GM12878 (cell line): ENCODE measurements around the gene STK35. TPM values are rescaled to one million over a fixed set of nuclear protein-coding genes. Genes with fewer than 3 reads are reported as not detected.

Source experiments
- ATAC-seq: fragments of 200-7000 bp; cut with Tn5 transposase; 3 replicates; pipeline ENCODE4 v1.9.1; 2020; ENCODE audit warnings: mild to moderate bottlenecking, moderate library complexity
- BruUV-seq: library from RNA; stranded (reverse); fragments of 400-500 nt; replicated peaks from 2 replicates; lab custom pipeline; 2021; lab: Mats Ljungman, UMichigan
- CTCF ChIA-PET: fragments of 300-600 bp; sonication (Branson Sonifier 250); formaldehyde crosslinking; extraction: SDS; loops from one replicate; lab custom pipeline; 2021; ENCODE audit warnings: inconsistent platforms; lab: Yijun Ruan, JAX
- POLR2A ChIA-PET: fragments of 350-600 bp; formaldehyde crosslinking; extraction: SDS; loops from one replicate; lab custom pipeline; 2021; ENCODE audit warnings: inconsistent platforms; lab: Charles Lee
- RAD21 ChIA-PET: fragments of 300-600 bp; sonication (Branson Sonifier 250); formaldehyde crosslinking; loops from one replicate; lab custom pipeline; 2023; ENCODE audit warnings: antibody characterized with exemption; ENCODE audit not compliant: unreplicated experiment; lab: Charles Lee
- SMC1A ChIA-PET: fragments of 300-600 bp; sonication (Branson Sonifier 250); formaldehyde crosslinking; loops from one replicate; lab custom pipeline; 2023; ENCODE audit not compliant: unreplicated experiment, uncharacterized antibody; lab: Charles Lee
- DNase-seq: peaks from one replicate; pipeline ENCODE4 v3.0.0-alpha.2; 2011; ENCODE audit warnings: low read depth, low spot score
- FAIRE-seq: peaks from 3 replicates; lab custom pipeline; 2011; peaks lifted over from hg19 to GRCh38; lab: Jason Lieb, UNC
- H2AFZ ChIP-seq: 2 replicates; pipeline ENCODE4 v1.6.0; 2011; ENCODE audit warnings: low read depth, low read length, control low read depth; ENCODE audit not compliant: control insufficient read depth
- H3K27ac ChIP-seq: 2 replicates; pipeline ENCODE4 v1.5.1; 2011; ENCODE audit warnings: control low read depth; ENCODE audit not compliant: control insufficient read depth, insufficient read depth
- H3K27me3 ChIP-seq, 2 experiments: replicated peaks in 1 of 2; 2 replicates each; pipeline versions ENCODE4 v1.6.0 to v1.6.1; 2011; ENCODE audit warnings: low read length in 1 of 2; ENCODE audit not compliant: control insufficient read depth in 2 of 2, insufficient read depth in 2 of 2
- H3K36me3 ChIP-seq, 2 experiments: 2 replicates each; pipeline ENCODE4 v1.5.1; 2011; ENCODE audit warnings: low read length in 1 of 2; ENCODE audit not compliant: control insufficient read depth in 2 of 2, insufficient read depth in 2 of 2
- H3K4me1 ChIP-seq: 2 replicates; pipeline ENCODE4 v1.6.1; 2011; ENCODE audit warnings: mild to moderate bottlenecking, low read length, moderate library complexity, mixed read lengths; ENCODE audit not compliant: control insufficient read depth, insufficient read depth
- H3K4me2 ChIP-seq: 2 replicates; pipeline ENCODE4 v1.6.0; 2011; ENCODE audit warnings: control low read depth; ENCODE audit not compliant: control insufficient read depth, insufficient read depth
- H3K4me3 ChIP-seq: fragments of 200-600 bp; sonication (generic); 2 replicates; pipeline ENCODE4 v1.5.1; 2016
- H3K79me2 ChIP-seq: 2 replicates; pipeline ENCODE4 v1.6.0; 2011; ENCODE audit warnings: low read length; ENCODE audit not compliant: control insufficient read depth, insufficient read depth
- H3K9ac ChIP-seq: 2 replicates; pipeline ENCODE4 v1.8.0; 2011; ENCODE audit warnings: low read length, control low read depth, mixed read lengths; ENCODE audit not compliant: control insufficient read depth, insufficient read depth
- H3K9me3 ChIP-seq: replicated peaks from 3 replicates; pipeline ENCODE4 v1.5.1; 2011; ENCODE audit warnings: mild to moderate bottlenecking, low read length; ENCODE audit not compliant: control insufficient read depth, insufficient read depth
- H4K20me1 ChIP-seq: 2 replicates; pipeline ENCODE4 v1.6.0; 2011; ENCODE audit not compliant: control insufficient read depth, insufficient read depth
- BCL3 ChIP-seq: IDR thresholded peaks from 2 replicates; pipeline ENCODE4 v1.6.1; 2011; ENCODE audit warnings: borderline replicate concordance, low read depth, mild to moderate bottlenecking, moderate library complexity, low read length; ENCODE audit not compliant: insufficient read depth, poor library complexity, severe bottlenecking
- CBX3 ChIP-seq: fragments of 200-600 bp; sonication (generic); IDR thresholded peaks from 2 replicates; pipeline ENCODE4 v1.6.1; 2016; ENCODE audit warnings: low read depth, borderline replicate concordance
- IRF5 ChIP-seq: fragments of 450-650 bp; IDR thresholded peaks from 2 replicates; pipeline ENCODE4 v1.6.1; 2017; ENCODE audit warnings: borderline replicate concordance
- KAT2A ChIP-seq: conservative IDR thresholded peaks from 2 replicates; pipeline ENCODE4 v1.6.1; 2011; ENCODE audit warnings: low read depth, low read length; ENCODE audit not compliant: control insufficient read depth
- MTA3 ChIP-seq: IDR thresholded peaks from 2 replicates; pipeline ENCODE4 v1.6.1; 2012; ENCODE audit warnings: low read length, inconsistent platforms, borderline replicate concordance
- NR2C2 ChIP-seq: IDR thresholded peaks from 2 replicates; pipeline ENCODE4 v1.6.1; 2011; ENCODE audit warnings: borderline replicate concordance, low read depth; ENCODE audit not compliant: control insufficient read depth, insufficient read length
- POLR2AphosphoS2 ChIP-seq: IDR thresholded peaks from 2 replicates; pipeline ENCODE4 v1.6.1; 2011; ENCODE audit warnings: low read depth, mild to moderate bottlenecking, low read length, improper control_type of control experiment, moderate library complexity
- YY1 ChIP-seq: IDR thresholded peaks from 2 replicates; pipeline ENCODE4 v1.6.1; 2011; ENCODE audit warnings: low read depth, mild to moderate bottlenecking, low read length
- WGBS: methylation state at CpG from one replicate; pipeline ENCODE4 v1.1.6; 2016; ENCODE audit warnings: low lambda C conversion rate; ENCODE audit not compliant: insufficient replicate concordance, insufficient coverage; ENCODE audit errors: missing lambda C conversion rate; 5-methylcytosine and 5-hydroxymethylcytosine counted together
- in situ Hi-C: fragments of 300-500 bp; cut with MboI; formaldehyde crosslinking; loops from 9 replicates; pipeline ENCODE4 v1.14.3; 2018; ENCODE audit warnings: mixed read lengths
- intact Hi-C: fragments of 100-400 bp; cut with micrococcal nuclease; formaldehyde crosslinking; loops from one replicate; pipeline ENCODE4 v1.14.2; 2022; ENCODE audit not compliant: unreplicated experiment
- polyA plus RNA-seq, 11 experiments: library from polyadenylated mRNA; depleted of rRNA in 4 of 11; unstranded in 6 of 11; stranded (reverse) in 5 of 11; fragments of >200 nt; fragmentation: Nextera tagmentation in 4 of 11; fragmentation: Illumina TruSeq in 1 of 11; extraction: Ambion mirVana in 4 of 11; extraction: Trizol in 1 of 11; gene quantifications; 1 replicate in 1 of 11; 2 replicates in 10 of 11; pipeline versions ENCODE4 v1.2.1 to v1.2.3, GENCODE V29; 2011 to 2016; ENCODE audit warnings: inconsistent platforms in 2 of 11, missing spikeins in 2 of 11, low read depth in 1 of 11
- total RNA-seq, 4 experiments: library from RNA; depleted of rRNA in 3 of 4; stranded (reverse); fragments of >200 nt in 3 of 4; fragmentation: Illumina TruSeq in 1 of 4; extraction: Trizol in 1 of 4; gene quantifications; 2 replicates each; pipeline versions ENCODE4 v1.2.1 to v1.2.3, GENCODE V29; 2013 to 2021
- TF ChIP-seq, protein P1 (sequence below): IDR thresholded peaks from 2 replicates; pipeline ENCODE4 v1.6.1; 2012; ENCODE audit warnings: low read depth, low read length, improper control_type of control experiment
- TF ChIP-seq, protein P2 (sequence below): fragments of 450-650 bp; conservative IDR thresholded peaks from 2 replicates; pipeline ENCODE4 v1.6.1; 2017; ENCODE audit warnings: mild to moderate bottlenecking, moderate library complexity
- TF ChIP-seq, protein P3 (sequence below): fragments of 450-650 bp; IDR thresholded peaks from 2 replicates; pipeline ENCODE4 v1.6.1; 2016; ENCODE audit warnings: mild to moderate bottlenecking

Gene STK35
- total and polyA plus RNA-seq, 10 of the 15 experiments (the other 5 are each of a cell fraction or from before 2014, with no cell fraction given), result 2.9 to 19.4 (median 9.6) TPM

- no peak for FAIRE-seq
- peaks cover 7% of the 10 kb centered on the region; the same call in 1 of the 2 replicates for H3K79me2 ChIP-seq
- RAD21 ChIA-PET, result interaction anchor here (0.8 to 2.3 kb wide), 4 partner anchors 21 to 332 kb away, joined by 3 to 6 read pairs (median 4); no protein-coding TSS in a partner anchor
- intact Hi-C loops, result no loop called here
- no peak overlapping the region for H3K4me3 ChIP-seq
- no peaks in the 10 kb centered on the region for H3K27me3 ChIP-seq
- BruUV-seq, result no TSS peak
- H3K9ac ChIP-seq, result no peak overlapping the region
- CTCF ChIA-PET, result interaction anchor here (1.0 to 2.4 kb wide), 5 partner anchors 8 to 40 kb away, joined by 3 to 8 read pairs (median 4); no protein-coding TSS in a partner anchor
- peaks cover 4% of the 10 kb centered on the region; the same call in 1 of the 2 replicates for H4K20me1 ChIP-seq
- no peak overlapping the region for H2AFZ ChIP-seq
- in situ Hi-C loops, result no loop called here
- H3K27ac ChIP-seq, result no peak overlapping the region
- 98% methylated on average over 3 of the region's 3 CpGs for WGBS
- SMC1A ChIA-PET, result interaction anchor here (1.3 to 2.1 kb wide), 3 partner anchors 8 to 38 kb away, joined by 4 to 7 read pairs (median 6); no protein-coding TSS in a partner anchor
- POLR2A ChIA-PET, result interaction anchor here (0.5 kb wide), 1 partner anchor 178 kb away, joined by 7 read pairs; no protein-coding TSS in a partner anchor
- H3K9me3 ChIP-seq, result no peaks in the 10 kb centered on the region
- H3K4me2 ChIP-seq, result no peak overlapping the region
- H3K36me3 ChIP-seq, result peaks cover 7 to 8% of the 10 kb centered on the region in 2 experiments; a peak in 2 of 4 replicates
- H3K4me1 ChIP-seq, result no peaks in the 10 kb centered on the region; the same call in 1 of the 2 replicates
- ATAC-seq, result no peak
- no peak for DNase-seq
- TF ChIP-seq YY1 (no peak), NR2C2 (no peak), BCL3 (no peak), IRF5 (no peak), MTA3 (no peak), POLR2AphosphoS2 (no peak), KAT2A (no peak), CBX3 (no peak)
- TF ChIP-seq, protein P1, sequence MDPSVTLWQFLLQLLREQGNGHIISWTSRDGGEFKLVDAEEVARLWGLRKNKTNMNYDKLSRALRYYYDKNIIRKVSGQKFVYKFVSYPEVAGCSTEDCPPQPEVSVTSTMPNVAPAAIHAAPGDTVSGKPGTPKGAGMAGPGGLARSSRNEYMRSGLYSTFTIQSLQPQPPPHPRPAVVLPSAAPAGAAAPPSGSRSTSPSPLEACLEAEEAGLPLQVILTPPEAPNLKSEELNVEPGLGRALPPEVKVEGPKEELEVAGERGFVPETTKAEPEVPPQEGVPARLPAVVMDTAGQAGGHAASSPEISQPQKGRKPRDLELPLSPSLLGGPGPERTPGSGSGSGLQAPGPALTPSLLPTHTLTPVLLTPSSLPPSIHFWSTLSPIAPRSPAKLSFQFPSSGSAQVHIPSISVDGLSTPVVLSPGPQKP, result no peak
- TF ChIP-seq, protein P2, sequence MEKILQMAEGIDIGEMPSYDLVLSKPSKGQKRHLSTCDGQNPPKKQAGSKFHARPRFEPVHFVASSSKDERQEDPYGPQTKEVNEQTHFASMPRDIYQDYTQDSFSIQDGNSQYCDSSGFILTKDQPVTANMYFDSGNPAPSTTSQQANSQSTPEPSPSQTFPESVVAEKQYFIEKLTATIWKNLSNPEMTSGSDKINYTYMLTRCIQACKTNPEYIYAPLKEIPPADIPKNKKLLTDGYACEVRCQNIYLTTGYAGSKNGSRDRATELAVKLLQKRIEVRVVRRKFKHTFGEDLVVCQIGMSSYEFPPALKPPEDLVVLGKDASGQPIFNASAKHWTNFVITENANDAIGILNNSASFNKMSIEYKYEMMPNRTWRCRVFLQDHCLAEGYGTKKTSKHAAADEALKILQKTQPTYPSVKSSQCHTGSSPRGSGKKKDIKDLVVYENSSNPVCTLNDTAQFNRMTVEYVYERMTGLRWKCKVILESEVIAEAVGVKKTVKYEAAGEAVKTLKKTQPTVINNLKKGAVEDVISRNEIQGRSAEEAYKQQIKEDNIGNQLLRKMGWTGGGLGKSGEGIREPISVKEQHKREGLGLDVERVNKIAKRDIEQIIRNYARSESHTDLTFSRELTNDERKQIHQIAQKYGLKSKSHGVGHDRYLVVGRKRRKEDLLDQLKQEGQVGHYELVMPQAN, result no peak
- TF ChIP-seq, protein P3, sequence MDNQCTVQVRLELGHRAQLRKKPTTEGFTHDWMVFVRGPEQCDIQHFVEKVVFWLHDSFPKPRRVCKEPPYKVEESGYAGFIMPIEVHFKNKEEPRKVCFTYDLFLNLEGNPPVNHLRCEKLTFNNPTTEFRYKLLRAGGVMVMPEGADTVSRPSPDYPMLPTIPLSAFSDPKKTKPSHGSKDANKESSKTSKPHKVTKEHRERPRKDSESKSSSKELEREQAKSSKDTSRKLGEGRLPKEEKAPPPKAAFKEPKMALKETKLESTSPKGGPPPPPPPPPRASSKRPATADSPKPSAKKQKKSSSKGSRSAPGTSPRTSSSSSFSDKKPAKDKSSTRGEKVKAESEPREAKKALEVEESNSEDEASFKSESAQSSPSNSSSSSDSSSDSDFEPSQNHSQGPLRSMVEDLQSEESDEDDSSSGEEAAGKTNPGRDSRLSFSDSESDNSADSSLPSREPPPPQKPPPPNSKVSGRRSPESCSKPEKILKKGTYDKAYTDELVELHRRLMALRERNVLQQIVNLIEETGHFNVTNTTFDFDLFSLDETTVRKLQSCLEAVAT, result no peak
Measured at GRCh38 chr20:2132461-2132901, 30.9 kb downstream of the STK35 start.
